ENCODE data around the gene FBXL15. TPM values are rescaled to one million over a fixed set of nuclear protein-coding genes. Genes with fewer than 3 reads are reported as not detected.
A peak's percentile ranks its signal among the peaks of the same experiment; 100 is the strongest.

FBXL15 gene
- total and polyA plus RNA-seq, 2 of the 4 experiments (the other 2 are of a cell fraction), result 3.0 to 8.4 TPM

GRCh38 chr10:102451105-102451969 lies 30.7 kb downstream of the FBXL15 start, which contains the start of gene C10orf95:
Gene C10orf95, minus strand, starts transcription at chr10:102451543. Its CDS starts 450 bp downstream, at chr10:102451093.
- H3K23ac ChIP-seq (ENCODE audit: low read depth, low read length), result peak within 1 kb of the TSS; percentile 5; the same call in 1 of the 2 replicates
- H3K4ac ChIP-seq (ENCODE audit: low read depth, low read length), result peak within 1 kb of the TSS; percentile 12; the same call in 1 of the 2 replicates
- H4K5ac ChIP-seq (ENCODE audit: low read depth, low read length), result no peak within 1 kb of the TSS
- no peaks in the 10 kb centered on the region for H3K9me3 ChIP-seq (ENCODE audit: control insufficient read depth, insufficient read depth, low read length)
- TF ChIP-seq FOS (IDR thresholded peaks at IDR 0.05; ENCODE audit: low read depth, low read length) (no peak), MXI1 (IDR thresholded peaks at IDR 0.05; ENCODE audit: borderline replicate concordance, low read depth, low read length) (no peak), SMC3 (IDR thresholded peaks at IDR 0.05; ENCODE audit: low read depth, low read length) (no peak), CEBPB (IDR thresholded peaks at IDR 0.05; ENCODE audit: low read depth, low read length) (no peak), USF2 (IDR thresholded peaks at IDR 0.05; ENCODE audit: low read depth, low read length) (no peak), RAD21 (IDR thresholded peaks at IDR 0.05; ENCODE audit: low read length) (no peak)
- intact Hi-C loops (cut with micrococcal nuclease), result no loop called here
- H2AK9ac ChIP-seq (replicated peaks; ENCODE audit: low read depth, low read length, poor library complexity), result peak within 1 kb of the TSS; percentile 2
- H4K91ac ChIP-seq (ENCODE audit: insufficient read depth, low read depth, low read length), result no peak within 1 kb of the TSS
- no peak within 1 kb of the TSS for H3K14ac ChIP-seq (replicated peaks; ENCODE audit: low read depth, low read length)
- no peak within 1 kb of the TSS; the same call in 2 of the 3 replicates for H2BK15ac ChIP-seq (ENCODE audit: low read depth, low read length)
- no peak within 1 kb of the TSS; the same call in 1 of the 2 replicates for H3K27ac ChIP-seq (ENCODE audit: insufficient read depth, low read length)
- DNase-seq (no peak), ATAC-seq (ENCODE audit: low read depth) (peak; percentile 1; the same call in 1 of the 2 replicates)
- in situ Hi-C loops (cut with MboI; ENCODE audit: low sequenced_read_pairs), result no loop called here
- peak within 1 kb of the TSS; percentile 6 for H3K9ac ChIP-seq (ENCODE audit: low read depth, low read length)
- no peak within 1 kb of the TSS for H3K18ac ChIP-seq (ENCODE audit: low read depth, low read length)
- CTCF ChIA-PET, result interaction anchor here (0.5 to 0.6 kb wide), 2 partner anchors 9 to 813 kb away, joined by 3 to 4 read pairs; no protein-coding TSS in a partner anchor
- H3K4me2 ChIP-seq (ENCODE audit: low read depth, low read length), result peak within 1 kb of the TSS; percentile 50
- peaks cover 4% of the 10 kb centered on the region in 2 experiments; a peak in 2 of 4 replicates for H3K79me1 ChIP-seq (ENCODE audit: low read depth in 1 of 2, low read length in 2 of 2)
- peak within 1 kb of the TSS; percentile 48; the same call in 1 of the 2 replicates for H2AK5ac ChIP-seq (ENCODE audit: low read depth, low read length)
- H3K9me1 ChIP-seq (ENCODE audit: insufficient read depth, low read length), result peaks cover 15% of the 10 kb centered on the region
- WGBS, 2 experiments (ENCODE audit: extremely low coverage in 2 of 2, insufficient read length in 1 of 2), result 60% methylated on average over 5 of the region's 28 CpGs; no CpG with 5 or more reads in 1 of the 2 experiments
- H4K8ac ChIP-seq (ENCODE audit: low read depth in 2 of 2, low read length in 2 of 2), result peak within 1 kb of the TSS; percentile 29 to 98; a peak in 2 of 4 replicates
- H3K4me3 ChIP-seq (ENCODE audit: insufficient read depth, low read depth, low read length), result peak within 1 kb of the TSS; percentile 66
- no peak within 1 kb of the TSS for H2BK120ac ChIP-seq (ENCODE audit: low read depth, low read length)
- POLR2A ChIA-PET (ENCODE audit: unreplicated experiment), result no interaction called here
- H3K27me3 ChIP-seq (ENCODE audit: control insufficient read depth, insufficient read depth, low read length), result no peaks in the 10 kb centered on the region
- no peaks in the 10 kb centered on the region for H3K36me3 ChIP-seq (ENCODE audit: control insufficient read depth, insufficient read depth, low read length)
- dilution Hi-C loops (cut with HindIII; ENCODE audit: low sequenced_read_pairs, unreplicated experiment), result no loop called here
- H2BK20ac ChIP-seq (ENCODE audit: low read depth, low read length), result no peak within 1 kb of the TSS
- H2BK5ac ChIP-seq (ENCODE audit: low read depth, low read length, poor library complexity, severe bottlenecking), result no peak within 1 kb of the TSS
- peaks cover 13% of the 10 kb centered on the region for H3K4me1 ChIP-seq (ENCODE audit: control insufficient read depth, insufficient read depth, low read length)
- BruUV-seq (replicated peaks), result no TSS peak
- H2AFZ ChIP-seq (replicated peaks; ENCODE audit: low read length, poor library complexity), result peak within 1 kb of the TSS; percentile 99
- H3K56ac ChIP-seq (ENCODE audit: extremely low read depth, insufficient read depth, low read length), result no peak within 1 kb of the TSS; the same call in 1 of the 2 replicates
- H4K20me1 ChIP-seq (ENCODE audit: insufficient read depth, low read length), result no peaks in the 10 kb centered on the region; the same call in 1 of the 2 replicates
